DMS153 (cell line): Measurements from ENCODE around the gene ANKRD55.
"Not testable (repeated sequence)": the region's sequence is repeated elsewhere in the genome, so short reads cannot be mapped to it uniquely, and the experiment has no call there.

Source experiments
- DNase-seq: peaks from one replicate; lab custom pipeline; 2025; lab: John Stamatoyannopoulos, UW

ANKRD55 gene

GRCh38 chr5:56253126-56253525 lies 20.0 kb upstream of the ANKRD55 start:
- no peak for DNase-seq

- no peak for DNase-seq
These were observed 18.9 kb upstream of the ANKRD55 start for GRCh38 chr5:56251918-56252553.

GRCh38 chr5:56251440-56251839 lies 18.3 kb upstream of the ANKRD55 start:
- DNase-seq = no peak

- no peak for DNase-seq
These were observed 16.9 kb upstream of the ANKRD55 start for GRCh38 chr5:56250011-56250410.

GRCh38 chr5:56249085-56249484 lies 16.0 kb upstream of the ANKRD55 start:
- DNase-seq = not testable (repeated sequence)

- DNase-seq = no peak
These were observed 14.5 kb upstream of the ANKRD55 start for GRCh38 chr5:56247592-56247991.

GRCh38 chr5:56246769-56247168 lies 13.6 kb upstream of the ANKRD55 start:
- no peak for DNase-seq

- DNase-seq = no peak
These were observed 12.4 kb upstream of the ANKRD55 start for GRCh38 chr5:56245481-56245880.

GRCh38 chr5:56244627-56245026 lies 11.5 kb upstream of the ANKRD55 start:
- DNase-seq = no peak

GRCh38 chr5:56242271-56242670 lies 9.1 kb upstream of the ANKRD55 start:
- not testable (repeated sequence) for DNase-seq

- no peak for DNase-seq
These were observed 592 bp downstream of the ANKRD55 start for GRCh38 chr5:56232538-56232937.

- no peak for DNase-seq
These were observed 2.6 kb downstream of the ANKRD55 start for GRCh38 chr5:56230576-56230975.

GRCh38 chr5:56229111-56229510 lies 4.0 kb downstream of the ANKRD55 start:
- DNase-seq = no peak

GRCh38 chr5:56228631-56229030 lies 4.5 kb downstream of the ANKRD55 start:
- no peak for DNase-seq

GRCh38 chr5:56227691-56228090 lies 5.4 kb downstream of the ANKRD55 start:
- no peak for DNase-seq

- not testable (repeated sequence) for DNase-seq
These were observed 9.8 kb downstream of the ANKRD55 start for GRCh38 chr5:56223298-56223697.

- DNase-seq = not testable (repeated sequence)
These were observed 11.5 kb downstream of the ANKRD55 start for GRCh38 chr5:56221601-56222000.

- DNase-seq = no peak
These were observed 17.9 kb downstream of the ANKRD55 start for GRCh38 chr5:56215019-56215830.

- DNase-seq = not testable (repeated sequence)
These were observed 19.1 kb downstream of the ANKRD55 start for GRCh38 chr5:56213886-56214535.

- DNase-seq = no peak
These were observed 20.8 kb downstream of the ANKRD55 start for GRCh38 chr5:56212130-56212879.

GRCh38 chr5:56211298-56211865 lies 21.7 kb downstream of the ANKRD55 start:
- DNase-seq = no peak

GRCh38 chr5:56208681-56209080 lies 24.4 kb downstream of the ANKRD55 start:
- DNase-seq = no peak
